GM23338 (cell line): ENCODE results near the gene CEP89. TPM values are rescaled to one million over a fixed set of nuclear protein-coding genes. Genes with fewer than 3 reads are reported as not detected.

ENCODE experiments used
- ATAC-seq: fragments of 200-7000 bp; cut with Tn5 transposase; 3 replicates; pipeline ENCODE4 v1.9.1; 2020
- DNase-seq: peaks from one replicate; pipeline ENCODE4 v3.0.0-alpha.2; 2015; ENCODE audit warnings: low spot score
- H2AFZ ChIP-seq: fragments of 200-600 bp; sonication (generic); 2 replicates; pipeline ENCODE4 v1.8.0; 2016; ENCODE audit warnings: antibody characterized with exemption, mild to moderate bottlenecking, moderate library complexity
- H3F3A ChIP-seq: fragments of 200-600 bp; sonication (generic); replicated peaks from 2 replicates; pipeline ENCODE4 v1.8.0; 2017; ENCODE audit warnings: antibody characterized with exemption, mixed run types, low read depth
- H3K27ac ChIP-seq: fragments of 200-600 bp; sonication (generic); 2 replicates; pipeline ENCODE4 v1.6.1; 2016; ENCODE audit warnings: low read depth
- H3K27me3 ChIP-seq: fragments of 200-600 bp; sonication (generic); 2 replicates; pipeline ENCODE4 v1.8.0; 2016; ENCODE audit warnings: mild to moderate bottlenecking, mixed run types, moderate library complexity; ENCODE audit not compliant: insufficient read depth
- H3K36me3 ChIP-seq: fragments of 200-600 bp; sonication (generic); 2 replicates; pipeline ENCODE4 v1.8.0; 2016; ENCODE audit warnings: mild to moderate bottlenecking; ENCODE audit not compliant: insufficient read depth
- H3K4me1 ChIP-seq: fragments of 200-600 bp; sonication (generic); 2 replicates; pipeline ENCODE4 v1.8.0; 2016; ENCODE audit warnings: mild to moderate bottlenecking, moderate library complexity; ENCODE audit not compliant: insufficient read depth
- H3K4me2 ChIP-seq: fragments of 200-600 bp; sonication (generic); 2 replicates; pipeline ENCODE4 v1.7.1; 2017; ENCODE audit warnings: mixed run types
- H3K4me3 ChIP-seq: fragments of 200-600 bp; sonication (generic); 2 replicates; pipeline ENCODE4 v1.6.1; 2016; ENCODE audit warnings: mixed run types
- H3K79me2 ChIP-seq: fragments of 200-600 bp; sonication (generic); replicated peaks from 2 replicates; pipeline ENCODE4 v1.8.0; 2017; ENCODE audit warnings: mild to moderate bottlenecking; ENCODE audit not compliant: insufficient read depth
- H3K9me2 ChIP-seq: fragments of 200-600 bp; sonication (generic); 2 replicates; pipeline ENCODE4 v1.8.0; 2017; ENCODE audit not compliant: insufficient read depth
- H4K20me1 ChIP-seq: fragments of 200-600 bp; sonication (generic); replicated peaks from 2 replicates; pipeline ENCODE4 v1.8.0; 2017; ENCODE audit warnings: mild to moderate bottlenecking; ENCODE audit not compliant: insufficient read depth
- H3K27ac Mint-ChIP-seq: 2 replicates; pipeline ENCODE4 v1.8.0; 2020; ENCODE audit warnings: inconsistent platforms, mild to moderate bottlenecking, moderate library complexity, mixed read lengths
- H3K27me3 Mint-ChIP-seq: 3 replicates; pipeline ENCODE4 v1.8.0; 2022; ENCODE audit warnings: low read depth, mild to moderate bottlenecking, moderate library complexity, mixed read lengths, inconsistent platforms; ENCODE audit not compliant: insufficient read depth, poor library complexity
- H3K36me3 Mint-ChIP-seq: 3 replicates; pipeline ENCODE4 v1.8.0; 2021; ENCODE audit warnings: low read depth, mild to moderate bottlenecking, inconsistent platforms, moderate library complexity, mixed read lengths
- H3K4me1 Mint-ChIP-seq: 3 replicates; pipeline ENCODE4 v1.8.0; 2020; ENCODE audit warnings: mild to moderate bottlenecking, inconsistent platforms, mixed read lengths
- H3K4me3 Mint-ChIP-seq: 3 replicates; pipeline ENCODE4 v1.8.0; 2021; ENCODE audit warnings: moderate library complexity, mild to moderate bottlenecking, inconsistent platforms, mixed read lengths
- H3K9me3 Mint-ChIP-seq: 3 replicates; pipeline ENCODE4 v1.8.0; 2020; ENCODE audit warnings: moderate library complexity, mild to moderate bottlenecking, inconsistent platforms, mixed read lengths
- EZH2 ChIP-seq: fragments of 200-600 bp; sonication (generic); IDR thresholded peaks from one replicate; pipeline ENCODE4 v1.8.0; 2017; ENCODE audit warnings: antibody characterized with exemption, mild to moderate bottlenecking, low read depth; ENCODE audit not compliant: unreplicated experiment
- EZH2phosphoT487 ChIP-seq: fragments of 200-600 bp; sonication (generic); IDR thresholded peaks from one replicate; pipeline ENCODE4 v1.8.1; 2018; ENCODE audit warnings: antibody characterized with exemption; ENCODE audit not compliant: unreplicated experiment
- JUNB ChIP-seq: IDR thresholded peaks from one replicate; pipeline ENCODE4 v1.6.1; 2016; ENCODE audit warnings: antibody characterized with exemption; ENCODE audit not compliant: unreplicated experiment
- NANOG ChIP-seq: IDR thresholded peaks from 2 replicates; pipeline ENCODE4 v1.6.1; 2016; ENCODE audit warnings: antibody characterized with exemption, borderline replicate concordance
- POLR2AphosphoS5 ChIP-seq: IDR thresholded peaks from 2 replicates; pipeline ENCODE4 v1.6.1; 2016; ENCODE audit warnings: antibody characterized with exemption, low read depth
- STAT1 ChIP-seq: IDR thresholded peaks from one replicate; pipeline ENCODE4 v1.6.1; 2016; ENCODE audit warnings: antibody characterized with exemption; ENCODE audit not compliant: unreplicated experiment
- ZNF114 ChIP-seq: fragments of 250-450 bp; sonication (Bioruptor Pico); IDR thresholded peaks from 2 replicates; pipeline ENCODE4 v1.5.0; 2020; ENCODE audit warnings: mild to moderate bottlenecking, moderate library complexity
- ZNF331 ChIP-seq: fragments of 250-450 bp; sonication (Bioruptor Pico); IDR thresholded peaks from 2 replicates; pipeline ENCODE4 v1.5.0; 2020; ENCODE audit warnings: low read depth, mild to moderate bottlenecking, moderate library complexity
- polyA plus RNA-seq: library from polyadenylated mRNA; unstranded; fragments of >200 nt; fragmentation: Nextera tagmentation; extraction: Ambion mirVana; gene quantifications from 2 replicates; pipeline ENCODE4 v1.2.1, GENCODE V29; 2016
- total RNA-seq: library from RNA; depleted of rRNA; stranded (reverse); fragments of >200 nt; shearing (Covaris generic); gene quantifications from 2 replicates; pipeline ENCODE4 v1.2.3, GENCODE V29; 2014
- TF ChIP-seq, protein P1 (sequence below): fragments of 250-450 bp; sonication (Bioruptor Pico); IDR thresholded peaks from 2 replicates; pipeline ENCODE4 v1.5.0; 2020; ENCODE audit warnings: mild to moderate bottlenecking, moderate library complexity

Gene CEP89
- total and polyA plus RNA-seq, 2 experiments from 2014 or later, result 13.4 to 17.5 TPM

DNA sequence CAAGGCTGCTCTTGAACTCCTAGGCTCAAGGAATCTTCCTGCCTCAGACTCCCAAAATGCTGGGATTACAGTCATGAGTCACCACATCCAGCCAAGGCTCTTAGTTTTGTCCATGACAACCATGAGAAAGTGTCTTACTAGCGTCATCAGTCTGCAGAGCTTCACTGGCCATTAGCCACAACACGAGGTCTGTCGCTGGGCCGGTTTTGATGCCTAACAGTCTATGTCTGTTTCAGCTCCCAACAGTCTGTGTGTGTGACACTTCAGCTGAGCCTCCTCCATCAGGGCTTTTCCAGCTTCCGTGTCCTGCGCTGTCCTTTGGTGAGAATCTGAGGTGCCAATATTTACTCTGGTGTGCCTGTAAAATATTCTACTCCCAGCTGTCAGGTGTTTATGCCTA, 47.6 kb downstream of the CEP89 start (continued):
- TF ChIP-seq, protein P1, sequence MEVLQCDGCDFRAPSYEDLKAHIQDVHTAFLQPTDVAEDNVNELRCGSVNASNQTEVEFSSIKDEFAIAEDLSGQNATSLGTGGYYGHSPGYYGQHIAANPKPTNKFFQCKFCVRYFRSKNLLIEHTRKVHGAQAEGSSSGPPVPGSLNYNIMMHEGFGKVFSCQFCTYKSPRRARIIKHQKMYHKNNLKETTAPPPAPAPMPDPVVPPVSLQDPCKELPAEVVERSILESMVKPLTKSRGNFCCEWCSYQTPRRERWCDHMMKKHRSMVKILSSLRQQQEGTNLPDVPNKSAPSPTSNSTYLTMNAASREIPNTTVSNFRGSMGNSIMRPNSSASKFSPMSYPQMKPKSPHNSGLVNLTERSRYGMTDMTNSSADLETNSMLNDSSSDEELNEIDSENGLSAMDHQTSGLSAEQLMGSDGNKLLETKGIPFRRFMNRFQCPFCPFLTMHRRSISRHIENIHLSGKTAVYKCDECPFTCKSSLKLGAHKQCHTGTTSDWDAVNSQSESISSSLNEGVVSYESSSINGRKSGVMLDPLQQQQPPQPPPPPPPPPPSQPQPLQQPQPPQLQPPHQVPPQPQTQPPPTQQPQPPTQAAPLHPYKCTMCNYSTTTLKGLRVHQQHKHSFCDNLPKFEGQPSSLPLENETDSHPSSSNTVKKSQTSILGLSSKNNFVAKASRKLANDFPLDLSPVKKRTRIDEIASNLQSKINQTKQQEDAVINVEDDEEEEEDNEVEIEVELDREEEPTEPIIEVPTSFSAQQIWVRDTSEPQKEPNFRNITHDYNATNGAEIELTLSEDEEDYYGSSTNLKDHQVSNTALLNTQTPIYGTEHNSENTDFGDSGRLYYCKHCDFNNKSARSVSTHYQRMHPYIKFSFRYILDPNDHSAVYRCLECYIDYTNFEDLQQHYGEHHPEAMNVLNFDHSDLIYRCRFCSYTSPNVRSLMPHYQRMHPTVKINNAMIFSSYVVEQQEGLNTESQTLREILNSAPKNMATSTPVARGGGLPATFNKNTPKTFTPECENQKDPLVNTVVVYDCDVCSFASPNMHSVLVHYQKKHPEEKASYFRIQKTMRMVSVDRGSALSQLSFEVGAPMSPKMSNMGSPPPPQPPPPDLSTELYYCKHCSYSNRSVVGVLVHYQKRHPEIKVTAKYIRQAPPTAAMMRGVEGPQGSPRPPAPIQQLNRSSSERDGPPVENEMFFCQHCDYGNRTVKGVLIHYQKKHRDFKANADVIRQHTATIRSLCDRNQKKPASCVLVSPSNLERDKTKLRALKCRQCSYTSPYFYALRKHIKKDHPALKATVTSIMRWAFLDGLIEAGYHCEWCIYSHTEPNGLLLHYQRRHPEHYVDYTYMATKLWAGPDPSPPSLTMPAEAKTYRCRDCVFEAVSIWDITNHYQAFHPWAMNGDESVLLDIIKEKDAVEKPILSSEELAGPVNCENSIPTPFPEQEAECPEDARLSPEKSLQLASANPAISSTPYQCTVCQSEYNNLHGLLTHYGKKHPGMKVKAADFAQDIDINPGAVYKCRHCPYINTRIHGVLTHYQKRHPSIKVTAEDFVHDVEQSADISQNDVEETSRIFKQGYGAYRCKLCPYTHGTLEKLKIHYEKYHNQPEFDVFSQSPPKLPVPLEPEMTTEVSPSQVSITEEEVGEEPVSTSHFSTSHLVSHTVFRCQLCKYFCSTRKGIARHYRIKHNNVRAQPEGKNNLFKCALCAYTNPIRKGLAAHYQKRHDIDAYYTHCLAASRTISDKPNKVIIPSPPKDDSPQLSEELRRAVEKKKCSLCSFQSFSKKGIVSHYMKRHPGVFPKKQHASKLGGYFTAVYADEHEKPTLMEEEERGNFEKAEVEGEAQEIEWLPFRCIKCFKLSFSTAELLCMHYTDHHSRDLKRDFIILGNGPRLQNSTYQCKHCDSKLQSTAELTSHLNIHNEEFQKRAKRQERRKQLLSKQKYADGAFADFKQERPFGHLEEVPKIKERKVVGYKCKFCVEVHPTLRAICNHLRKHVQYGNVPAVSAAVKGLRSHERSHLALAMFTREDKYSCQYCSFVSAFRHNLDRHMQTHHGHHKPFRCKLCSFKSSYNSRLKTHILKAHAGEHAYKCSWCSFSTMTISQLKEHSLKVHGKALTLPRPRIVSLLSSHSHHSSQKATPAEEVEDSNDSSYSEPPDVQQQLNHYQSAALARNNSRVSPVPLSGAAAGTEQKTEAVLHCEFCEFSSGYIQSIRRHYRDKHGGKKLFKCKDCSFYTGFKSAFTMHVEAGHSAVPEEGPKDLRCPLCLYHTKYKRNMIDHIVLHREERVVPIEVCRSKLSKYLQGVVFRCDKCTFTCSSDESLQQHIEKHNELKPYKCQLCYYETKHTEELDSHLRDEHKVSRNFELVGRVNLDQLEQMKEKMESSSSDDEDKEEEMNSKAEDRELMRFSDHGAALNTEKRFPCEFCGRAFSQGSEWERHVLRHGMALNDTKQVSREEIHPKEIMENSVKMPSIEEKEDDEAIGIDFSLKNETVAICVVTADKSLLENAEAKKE, result no peak
- TF ChIP-seq EZH2 (no peak), STAT1 (no peak), JUNB (no peak)

DNA sequence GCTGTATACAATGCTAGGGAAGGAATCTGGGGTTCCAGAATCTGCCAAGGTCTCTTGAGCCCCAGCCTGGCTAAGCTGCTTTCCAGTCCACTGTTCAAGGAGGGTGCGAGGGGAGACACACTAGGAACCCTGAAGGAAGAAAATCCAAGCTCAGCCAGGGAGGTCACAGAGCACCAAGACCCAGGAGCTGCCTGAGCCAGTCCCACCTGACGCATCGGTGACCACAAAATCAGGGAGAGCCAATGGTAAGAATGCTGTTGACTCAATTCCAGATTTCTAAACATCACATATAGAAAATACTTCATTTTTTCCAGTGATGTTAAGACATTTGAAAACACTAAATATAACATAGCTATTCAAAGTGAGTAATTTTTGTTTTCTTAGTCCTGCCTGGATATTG, 50.1 kb downstream of the CEP89 start:
- Histone ChIP-seq H3K27me3 (no peaks in the 10 kb centered on the region), H3K27ac (no peak overlapping the region), H3K9me2 (no peaks in the 10 kb centered on the region), H3K4me1 (peaks cover 20% of the 10 kb centered on the region), H2AFZ (no peak overlapping the region), H4K20me1 (no peaks in the 10 kb centered on the region), H3F3A (peaks cover 3% of the 10 kb centered on the region; the same call in 1 of the 2 replicates), H3K79me2 (no peaks in the 10 kb centered on the region), H3K36me3 (no peaks in the 10 kb centered on the region; the same call in 1 of the 2 replicates), H3K4me2 (no peak overlapping the region), H3K4me3 (no peak overlapping the region)
- H3K27ac Mint-ChIP-seq, result no peak overlapping the region
- H3K9me3 Mint-ChIP-seq, result no peaks in the 10 kb centered on the region
- H3K36me3 Mint-ChIP-seq, result peaks cover 7% of the 10 kb centered on the region
- H3K27me3 Mint-ChIP-seq, result peaks cover 2% of the 10 kb centered on the region
- no peak for ATAC-seq
- H3K4me3 Mint-ChIP-seq, result no peak overlapping the region
- DNase-seq, result no peak
- peaks cover 21% of the 10 kb centered on the region for H3K4me1 Mint-ChIP-seq
- no peak for TF ChIP-seq ZNF331 (CRISPR knock-in tag)
- TF ChIP-seq STAT1, result no peak
- no peak for TF ChIP-seq EZH2phosphoT487
- TF ChIP-seq NANOG, result no peak
- no peak for TF ChIP-seq ZNF114 (CRISPR knock-in tag)
- no peak for TF ChIP-seq POLR2AphosphoS5
- TF ChIP-seq EZH2, result no peak
